LNCaP clone FGC (cell line): ENCODE measurements around the gene LPP.
A peak's percentile ranks its signal among the peaks of the same experiment; 100 is the strongest.

Source experiments
- DNase-seq: peaks from one replicate; pipeline ENCODE4 v3.0.0-alpha.2; 2011; ENCODE audit warnings: low read depth
- H3K4me3 ChIP-seq: 2 replicates; pipeline ENCODE4 v1.5.1; 2011; ENCODE audit warnings: mild to moderate bottlenecking, low read depth, low read length, control low read depth
- TF ChIP-seq, protein P1 (sequence below): IDR thresholded peaks from 2 replicates; pipeline ENCODE4 v1.5.1; 2012; ENCODE audit warnings: mild to moderate bottlenecking; ENCODE audit not compliant: control insufficient read depth, insufficient read depth; ENCODE audit errors: extremely low read depth

The LPP gene

DNA sequence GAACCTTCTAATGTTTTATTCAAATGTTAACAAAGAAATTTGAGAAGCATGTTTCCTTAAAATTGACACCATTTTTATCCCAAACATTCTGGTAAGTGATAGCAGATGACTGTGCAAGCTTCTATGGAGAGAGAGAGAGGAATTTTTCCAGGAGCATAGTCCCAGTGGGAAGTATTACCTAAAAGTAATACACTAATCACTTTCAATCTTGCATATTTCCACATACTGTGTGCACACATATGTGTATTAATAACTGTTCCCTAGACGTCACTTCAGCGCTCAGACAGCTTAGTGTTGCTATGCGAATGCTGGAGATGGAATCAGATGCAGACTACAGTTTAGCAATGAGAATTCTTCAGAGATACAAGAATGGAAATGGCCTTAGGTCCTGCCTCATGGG is 593.5 kb downstream of the LPP start:
- TF ChIP-seq, protein P1, sequence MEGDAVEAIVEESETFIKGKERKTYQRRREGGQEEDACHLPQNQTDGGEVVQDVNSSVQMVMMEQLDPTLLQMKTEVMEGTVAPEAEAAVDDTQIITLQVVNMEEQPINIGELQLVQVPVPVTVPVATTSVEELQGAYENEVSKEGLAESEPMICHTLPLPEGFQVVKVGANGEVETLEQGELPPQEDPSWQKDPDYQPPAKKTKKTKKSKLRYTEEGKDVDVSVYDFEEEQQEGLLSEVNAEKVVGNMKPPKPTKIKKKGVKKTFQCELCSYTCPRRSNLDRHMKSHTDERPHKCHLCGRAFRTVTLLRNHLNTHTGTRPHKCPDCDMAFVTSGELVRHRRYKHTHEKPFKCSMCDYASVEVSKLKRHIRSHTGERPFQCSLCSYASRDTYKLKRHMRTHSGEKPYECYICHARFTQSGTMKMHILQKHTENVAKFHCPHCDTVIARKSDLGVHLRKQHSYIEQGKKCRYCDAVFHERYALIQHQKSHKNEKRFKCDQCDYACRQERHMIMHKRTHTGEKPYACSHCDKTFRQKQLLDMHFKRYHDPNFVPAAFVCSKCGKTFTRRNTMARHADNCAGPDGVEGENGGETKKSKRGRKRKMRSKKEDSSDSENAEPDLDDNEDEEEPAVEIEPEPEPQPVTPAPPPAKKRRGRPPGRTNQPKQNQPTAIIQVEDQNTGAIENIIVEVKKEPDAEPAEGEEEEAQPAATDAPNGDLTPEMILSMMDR: no peak
- no peak overlapping the region for H3K4me3 ChIP-seq

DNA sequence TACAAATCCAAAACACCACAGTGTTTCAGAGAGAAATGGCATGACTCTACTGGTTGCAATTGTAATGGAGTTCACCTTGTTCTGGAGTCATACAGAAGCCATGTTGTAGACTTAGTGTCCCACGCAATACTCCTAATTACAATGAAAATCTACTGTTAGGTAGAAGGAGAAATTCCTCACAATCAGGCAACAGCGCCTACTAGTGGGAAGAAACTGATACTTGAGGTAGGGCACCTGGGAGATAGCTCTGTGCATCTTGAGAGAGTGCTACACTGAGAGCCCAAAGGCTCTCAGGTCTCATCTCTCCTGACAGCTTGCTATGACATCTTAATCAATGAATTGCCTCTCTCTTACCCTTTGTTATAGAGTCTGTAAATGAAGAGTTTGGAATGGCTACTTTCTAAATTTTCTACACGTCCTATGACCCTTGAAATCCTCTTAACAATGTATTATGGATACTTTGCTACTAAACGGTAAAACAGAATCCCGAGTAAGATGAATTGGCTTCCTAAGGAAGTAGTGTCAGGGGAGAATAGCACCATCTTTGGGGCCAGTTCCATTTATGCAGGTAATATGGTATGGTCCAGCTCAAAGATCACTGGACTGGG is 595.2 kb downstream of the LPP start:
- no peak overlapping the region for H3K4me3 ChIP-seq
- no peak for DNase-seq
- TF ChIP-seq, protein P1: peak; percentile 33

More for the DNA sequence above, 593.5 kb downstream of the LPP start:
- DNase-seq: no peak

DNA sequence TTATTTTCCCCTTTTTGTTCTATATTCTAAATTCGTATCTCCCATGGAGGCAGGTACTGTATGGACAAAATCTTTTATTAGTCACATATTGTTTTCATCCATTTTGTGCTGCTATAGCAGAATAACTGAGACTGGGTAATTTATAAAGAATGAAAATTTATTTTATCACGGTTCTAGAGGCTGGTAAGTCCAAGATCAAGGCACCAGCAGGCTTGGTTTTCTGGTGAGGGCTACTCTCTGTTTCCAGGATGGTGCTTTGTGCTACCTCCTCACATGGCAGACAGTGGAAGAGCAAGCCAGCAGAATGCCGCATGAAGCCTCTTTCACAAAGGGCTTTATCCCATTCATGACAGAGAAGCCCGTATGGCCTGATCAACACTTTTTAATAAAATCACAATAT is 595.9 kb downstream of the LPP start:
- H3K4me3 ChIP-seq: no peak overlapping the region
- no peak for DNase-seq
- TF ChIP-seq, protein P1: no peak

DNA sequence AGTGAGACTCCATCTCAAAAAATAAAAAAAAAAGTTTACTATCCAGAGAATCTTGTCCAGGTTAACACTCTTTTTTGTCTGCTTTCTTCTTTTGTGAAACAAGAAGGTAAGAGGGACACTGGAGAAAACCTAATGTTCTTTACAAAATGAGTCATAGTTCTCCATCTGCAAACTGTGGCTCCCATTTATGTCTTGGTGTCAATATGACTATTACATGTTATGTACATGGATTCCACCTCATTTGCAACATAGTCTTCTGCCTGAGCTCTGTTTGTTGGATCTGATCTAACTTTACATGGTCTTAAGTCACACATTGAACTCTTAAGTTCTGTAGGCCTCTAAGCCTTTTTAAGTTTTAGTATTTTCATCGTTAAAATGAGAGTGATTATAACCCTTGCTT is 596.7 kb downstream of the LPP start:
- TF ChIP-seq, protein P1: no peak
- no peak for DNase-seq
- H3K4me3 ChIP-seq: no peak overlapping the region

DNA sequence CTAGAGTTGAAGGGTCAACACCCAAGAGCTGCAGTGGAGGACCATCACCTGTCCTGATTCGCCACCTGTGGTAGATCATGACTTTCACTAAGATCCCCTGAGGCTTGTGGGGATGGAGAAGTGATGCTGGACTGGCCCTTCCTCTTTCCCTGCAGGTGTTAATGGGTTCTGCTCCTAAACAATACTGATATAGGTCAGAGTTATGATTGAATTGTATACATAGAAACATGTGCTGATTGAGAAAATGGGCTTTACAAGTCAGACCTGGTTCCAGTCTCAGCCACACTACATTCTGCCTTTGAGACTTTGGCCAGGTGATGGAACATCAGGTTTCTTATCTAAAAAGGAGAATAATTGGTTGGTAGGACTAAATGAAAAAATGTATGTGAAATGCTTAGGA is 598.9 kb downstream of the LPP start:
- TF ChIP-seq, protein P1: no peak
- DNase-seq: no peak
- no peak overlapping the region for H3K4me3 ChIP-seq

DNA sequence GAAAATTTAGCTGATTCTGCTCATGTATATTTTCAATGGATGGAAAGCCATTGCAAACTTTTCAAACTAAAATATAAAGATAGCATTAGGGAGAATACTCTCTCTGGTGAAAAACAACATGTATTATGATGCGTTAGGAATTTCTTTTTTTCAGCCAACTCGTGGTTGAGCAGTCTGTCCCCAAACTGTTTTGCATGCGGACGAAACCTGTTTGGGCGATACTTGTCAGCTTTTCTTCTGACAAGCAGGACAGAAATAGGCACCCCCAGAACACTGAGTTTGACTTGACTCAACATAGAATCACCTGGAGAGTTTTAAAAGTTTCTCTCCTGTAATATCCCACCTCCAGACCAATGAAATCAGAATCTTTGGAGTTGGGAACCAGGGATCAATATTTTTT is 600.3 kb downstream of the LPP start:
- TF ChIP-seq, protein P1: no peak
- H3K4me3 ChIP-seq: no peak overlapping the region

DNA sequence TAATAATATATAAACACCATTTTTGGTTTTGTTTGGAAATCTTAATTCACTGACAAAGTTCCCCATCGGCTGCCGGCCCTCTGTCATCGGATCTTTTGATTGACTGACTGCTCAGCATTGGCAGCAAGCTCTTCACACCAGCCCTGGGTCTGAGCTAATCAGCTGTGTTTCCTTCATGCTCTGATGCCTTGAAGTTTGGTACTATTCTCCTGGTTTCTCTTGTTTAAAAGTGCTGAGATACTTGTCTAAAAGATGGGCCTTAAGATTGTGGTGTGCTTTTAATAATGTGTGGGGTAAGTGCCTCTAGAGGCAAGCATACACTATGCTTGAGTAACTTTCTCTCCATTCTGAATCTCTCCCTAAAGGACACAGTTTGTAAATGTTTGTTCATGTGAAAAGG is 602.3 kb downstream of the LPP start:
- TF ChIP-seq, protein P1: no peak
- no peak overlapping the region for H3K4me3 ChIP-seq
- no peak for DNase-seq

More for the DNA sequence above, 600.3 kb downstream of the LPP start:
- no peak for DNase-seq
